B cell (primary cell): ENCODE measurements around the gene TRIM40.

Experiments used
- CTCF ChIP-seq: fragments of 200-600 bp; IDR thresholded peaks from one replicate; pipeline ENCODE4 v1.8.0; 2022; ENCODE audit warnings: antibody characterized with exemption, mild to moderate bottlenecking
- EZH2 ChIP-seq: IDR thresholded peaks from 2 replicates; pipeline ENCODE4 v1.6.1; 2012; ENCODE audit warnings: borderline replicate concordance, low read depth, mild to moderate bottlenecking, moderate library complexity, low read length; ENCODE audit not compliant: insufficient read depth, poor library complexity, severe bottlenecking

- TF ChIP-seq CTCF (peak; percentile 66), EZH2 (no peak)
Observed at GRCh38 chr6:30116724-30117123, 19.2 kb upstream of the TRIM40 start.
